ENCODE measurements around the gene PYDC1. TPM values are rescaled to one million over a fixed set of nuclear protein-coding genes. Genes with fewer than 3 reads are reported as not detected.

Gene PYDC1
- not detected in 2 replicates for total RNA-seq

GRCh38 chr16:31216422-31217135 is at the start of gene PYDC1:
Gene PYDC1, minus strand, starts transcription at chr16:31217135. Its CDS starts 107 bp downstream, at chr16:31217028.

GRCh38 chr16:31213877-31214707 is 2.8 kb downstream of the PYDC1 start, which contains the start of gene TRIM72:
Gene TRIM72, plus strand, starts transcription at chr16:31214119. Its CDS starts 620 bp downstream, at chr16:31214739.

GRCh38 chr16:31202414-31203375 is 14.2 kb downstream of the PYDC1 start, which contains the start of gene PYCARD:
Gene PYCARD, minus strand, starts transcription at chr16:31202760. Its CDS starts 70 bp downstream, at chr16:31202690.

GRCh38 chr16:31179747-31180459 is 37.0 kb downstream of the PYDC1 start, which contains the start of gene FUS:
Gene FUS, plus strand, starts transcription at chr16:31180139. Its CDS starts 76 bp downstream, at chr16:31180215.

Other genes with a start within 250 kb of the PYDC1 start
- 16.7 and 17.7 TPM in 2 replicates for gene HSD3B7, start 231.9 kb downstream of the PYDC1 start, total RNA-seq
- 0.05 and 0.93 TPM in 2 replicates for gene STX1B, start 206.5 kb downstream of the PYDC1 start, total RNA-seq
- gene STX4, start 183.6 kb downstream of the PYDC1 start, total RNA-seq: 30.7 and 32.6 TPM in 2 replicates
- gene ZNF668, start 142.9 kb downstream of the PYDC1 start, total RNA-seq: 12.3 and 13.6 TPM in 2 replicates
- 9.9 and 10.0 TPM in 2 replicates for gene ZNF646, start 142.7 kb downstream of the PYDC1 start, total RNA-seq
- gene PRSS53, start 128.2 kb downstream of the PYDC1 start, total RNA-seq: 1.2 and 1.5 TPM in 2 replicates
- gene VKORC1, start 122.3 kb downstream of the PYDC1 start, total RNA-seq: 144 and 177 TPM in 2 replicates
- 71.9 and 81.6 TPM in 2 replicates for gene BCKDK, start 108.7 kb downstream of the PYDC1 start, total RNA-seq
- gene KAT8, start 99.5 kb downstream of the PYDC1 start, total RNA-seq: 30.0 and 31.8 TPM in 2 replicates
- gene PRSS8, start 81.4 kb downstream of the PYDC1 start, total RNA-seq: not detected in 2 replicates
- 0.25 TPM in 1 of 2 replicates, not detected in the other for gene PRSS36, start 67.1 kb downstream of the PYDC1 start, total RNA-seq
- 63.4 and 69.3 TPM in 2 replicates for gene FUS, start 37.0 kb downstream of the PYDC1 start, total RNA-seq
- 38.3 and 39.4 TPM in 2 replicates for gene PYCARD, start 14.4 kb downstream of the PYDC1 start, total RNA-seq
- gene TRIM72, start 3.0 kb downstream of the PYDC1 start, total RNA-seq: not detected in 2 replicates
- not detected in 2 replicates for gene ITGAM, start 42.8 kb upstream of the PYDC1 start, total RNA-seq
- 0.60 and 0.64 TPM in 2 replicates for gene ITGAX, start 138.0 kb upstream of the PYDC1 start, total RNA-seq
- not detected in 2 replicates for gene ITGAD, start 176.2 kb upstream of the PYDC1 start, total RNA-seq
- gene COX6A2, start 211.2 kb upstream of the PYDC1 start, total RNA-seq: not detected in 2 replicates
- not detected in 2 replicates for gene ZNF843, start 225.7 kb upstream of the PYDC1 start, total RNA-seq
- 18.9 and 20.0 TPM in 2 replicates for gene ARMC5, start 242.4 kb upstream of the PYDC1 start, total RNA-seq